ENCODE measurements around the gene BPIFB3. TPM values are rescaled to one million over a fixed set of nuclear protein-coding genes. Genes with fewer than 3 reads are reported as not detected.

Gene BPIFB3
- polyA plus RNA-seq, 1 donor from 2014 or later, result not detected

GRCh38 chr20:33025318-33025876, 28.3 kb upstream of the BPIFB3 start:
- no peak overlapping the region for H2AFZ ChIP-seq (ENCODE audit: low read depth, low read length)
- H3K9me2 ChIP-seq (ENCODE audit: insufficient read depth, low read length), result no peaks in the 10 kb centered on the region
- H3F3A ChIP-seq (ENCODE audit: insufficient read depth, low read length, poor library complexity, severe bottlenecking), result no peaks in the 10 kb centered on the region
- no peak overlapping the region for H3K27ac ChIP-seq (ENCODE audit: low read length)
- H3K4me3 ChIP-seq (ENCODE audit: low read length), result no peak overlapping the region
- H3K4me2 ChIP-seq (ENCODE audit: low read length), result no peak overlapping the region
- no peaks in the 10 kb centered on the region for H3K79me2 ChIP-seq (replicated peaks; ENCODE audit: insufficient read depth, low read length)
- H3K27me3 ChIP-seq (ENCODE audit: insufficient read depth, low read depth, low read length), result no peaks in the 10 kb centered on the region
- H3K9ac ChIP-seq (ENCODE audit: low read length), result no peak overlapping the region
- no peaks in the 10 kb centered on the region for H3K36me3 ChIP-seq (ENCODE audit: insufficient read depth, low read length)
- no peaks in the 10 kb centered on the region for H4K20me1 ChIP-seq (ENCODE audit: insufficient read depth)
- TF ChIP-seq EZH2 (IDR thresholded peaks at IDR 0.05; ENCODE audit: borderline replicate concordance, insufficient read depth, low read length, poor library complexity, severe bottlenecking) (no peak), RAD21 (conservative IDR thresholded peaks at IDR 0.05) (no peak), EP300 (conservative IDR thresholded peaks at IDR 0.05; ENCODE audit: poor library complexity, severe bottlenecking) (no peak), REST (IDR thresholded peaks at IDR 0.05; ENCODE audit: borderline replicate concordance) (no peak), SMC3 (conservative IDR thresholded peaks at IDR 0.05; ENCODE audit: poor library complexity) (no peak), POLR2AphosphoS5 (IDR thresholded peaks at IDR 0.05) (no peak), TAF1 (IDR thresholded peaks at IDR 0.05; ENCODE audit: low read depth) (no peak), CTCF (IDR thresholded peaks at IDR 0.05; ENCODE audit: poor library complexity, severe bottlenecking) (no peak), MXI1 (conservative IDR thresholded peaks at IDR 0.05; ENCODE audit: poor library complexity, severe bottlenecking) (no peak)
- H3K9me3 ChIP-seq (ENCODE audit: low read length), result no peaks in the 10 kb centered on the region

- Histone ChIP-seq H3K9me2 (ENCODE audit: insufficient read depth, low read length) (no peaks in the 10 kb centered on the region), H3K9me3 (ENCODE audit: low read length) (no peaks in the 10 kb centered on the region), H3K9ac (ENCODE audit: low read length) (no peak overlapping the region), H3K4me2 (ENCODE audit: low read length) (no peak overlapping the region), H3K27me3 (ENCODE audit: insufficient read depth, low read depth, low read length) (no peaks in the 10 kb centered on the region), H3K4me3 (ENCODE audit: low read length) (no peak overlapping the region), H3F3A (ENCODE audit: insufficient read depth, low read length, poor library complexity, severe bottlenecking) (no peaks in the 10 kb centered on the region), H3K79me2 (replicated peaks; ENCODE audit: insufficient read depth, low read length) (no peaks in the 10 kb centered on the region), H3K36me3 (ENCODE audit: insufficient read depth, low read length) (no peaks in the 10 kb centered on the region), H4K20me1 (ENCODE audit: insufficient read depth) (no peaks in the 10 kb centered on the region), H2AFZ (ENCODE audit: low read depth, low read length) (no peak overlapping the region), H3K27ac (ENCODE audit: low read length) (no peak overlapping the region)
- no peak for TF ChIP-seq MXI1 (conservative IDR thresholded peaks at IDR 0.05; ENCODE audit: poor library complexity, severe bottlenecking)
- no peak for TF ChIP-seq RAD21 (conservative IDR thresholded peaks at IDR 0.05)
- TF ChIP-seq CTCF (IDR thresholded peaks at IDR 0.05; ENCODE audit: poor library complexity, severe bottlenecking), result no peak
- no peak for TF ChIP-seq EZH2 (IDR thresholded peaks at IDR 0.05; ENCODE audit: borderline replicate concordance, insufficient read depth, low read length, poor library complexity, severe bottlenecking)
- no peak for TF ChIP-seq EP300 (conservative IDR thresholded peaks at IDR 0.05; ENCODE audit: poor library complexity, severe bottlenecking)
- no peak for TF ChIP-seq TAF1 (IDR thresholded peaks at IDR 0.05; ENCODE audit: low read depth)
- no peak for TF ChIP-seq REST (IDR thresholded peaks at IDR 0.05; ENCODE audit: borderline replicate concordance)
- TF ChIP-seq SMC3 (conservative IDR thresholded peaks at IDR 0.05; ENCODE audit: poor library complexity), result no peak
- TF ChIP-seq POLR2AphosphoS5 (IDR thresholded peaks at IDR 0.05), result no peak
These were observed 27.5 kb upstream of the BPIFB3 start for GRCh38 chr20:33026072-33026778.

Measured in neural cell (in vitro differentiated cells).